HepG2 (cell line): ENCODE results near the gene FBXO2. TPM values are rescaled to one million over a fixed set of nuclear protein-coding genes. Genes with fewer than 3 reads are reported as not detected.

Experiments
- ATAC-seq: fragments of 200-7000 bp; cut with Tn5 transposase; 3 replicates; pipeline ENCODE4 v1.9.1; 2020; ENCODE audit warnings: mild to moderate bottlenecking, moderate library complexity
- BruUV-seq: library from RNA; stranded (reverse); fragments of 400-500 nt; replicated peaks from 2 replicates; lab custom pipeline; 2021; lab: Mats Ljungman, UMichigan
- CTCF ChIA-PET: fragments of 300-600 bp; formaldehyde crosslinking; extraction: SDS; loops from one replicate; lab custom pipeline; 2021; ENCODE audit warnings: low total read pairs, inconsistent platforms, low intra/inter-chr PET ratio; lab: Yijun Ruan, JAX
- POLR2A ChIA-PET: fragments of 350-600 bp; sonication (Branson Sonifier 250); formaldehyde crosslinking; loops from one replicate; lab custom pipeline; 2020; ENCODE audit warnings: antibody characterized with exemption, inconsistent platforms; lab: Yijun Ruan, JAX
- DNase-seq: peaks from one replicate; pipeline ENCODE4 v3.0.0-alpha.2; 2015; ENCODE audit warnings: low spot score
- FAIRE-seq: peaks from 3 replicates; lab custom pipeline; 2011; peaks lifted over from hg19 to GRCh38; lab: Jason Lieb, UNC
- H2AFZ ChIP-seq: one replicate; pipeline ENCODE4 v1.6.1; 2011; ENCODE audit warnings: low read length, inconsistent platforms
- H3K27ac ChIP-seq: fragments of 300-600 bp; 3 replicates; pipeline ENCODE4 v1.8.0; 2011; ENCODE audit warnings: mixed run types, mild to moderate bottlenecking, mixed read lengths, low read length, inconsistent platforms; ENCODE audit not compliant: insufficient read depth; ENCODE audit errors: extremely low read length
- H3K27me3 ChIP-seq, 2 experiments: fragments of 200-600 bp in 1 of 2; 2 replicates in 1 of 2; 3 replicates in 1 of 2; pipeline versions ENCODE4 v1.6.0 to v1.8.0; 2011; ENCODE audit warnings: low read length in 2 of 2, mild to moderate bottlenecking in 2 of 2, moderate library complexity in 2 of 2, inconsistent platforms in 1 of 2; ENCODE audit not compliant: insufficient read depth in 2 of 2, control insufficient read depth in 1 of 2
- H3K36me3 ChIP-seq, 2 experiments: fragments of 200-600 bp in 1 of 2; replicated peaks in 1 of 2; 2 replicates in 1 of 2; 3 replicates in 1 of 2; pipeline versions ENCODE4 v1.5.1 to v1.8.0; 2011; ENCODE audit warnings: low read length in 2 of 2, inconsistent platforms in 1 of 2; ENCODE audit not compliant: insufficient read depth in 2 of 2, control insufficient read depth in 1 of 2
- H3K4me1 ChIP-seq: 2 replicates; pipeline ENCODE4 v1.5.1; 2012; ENCODE audit warnings: low read length, inconsistent platforms; ENCODE audit not compliant: insufficient read depth
- H3K4me2 ChIP-seq: 2 replicates; pipeline ENCODE4 v1.6.0; 2011; ENCODE audit warnings: low read depth, low read length, inconsistent platforms
- H3K4me3 ChIP-seq, 3 experiments: fragments of 200-600 bp in 1 of 3; sonication (generic), shearing (Covaris generic) in 1 of 3; replicated peaks in 1 of 3; 2 replicates each; pipeline ENCODE4 v1.5.1; 2011 to 2016; ENCODE audit warnings: low read length in 3 of 3, inconsistent platforms in 2 of 3, low read depth in 2 of 3, mild to moderate bottlenecking in 2 of 3, control low read depth in 1 of 3, mixed read lengths in 1 of 3; ENCODE audit not compliant: insufficient read depth in 1 of 3
- H3K79me2 ChIP-seq: one replicate; pipeline ENCODE4 v1.6.1; 2011; ENCODE audit warnings: low read length, inconsistent platforms; ENCODE audit not compliant: insufficient read depth
- H3K9ac ChIP-seq: 2 replicates; pipeline ENCODE4 v1.6.0; 2011; ENCODE audit warnings: mild to moderate bottlenecking, low read depth, low read length, inconsistent platforms; ENCODE audit not compliant: insufficient read depth
- H3K9me3 ChIP-seq: 2 replicates; pipeline ENCODE4 v1.5.1; 2012; ENCODE audit warnings: mild to moderate bottlenecking, low read length
- H4K20me1 ChIP-seq: 2 replicates; pipeline ENCODE4 v1.6.0; 2011; ENCODE audit warnings: inconsistent platforms, mild to moderate bottlenecking, low read length, moderate library complexity; ENCODE audit not compliant: insufficient read depth
- KAT2B ChIP-seq: fragments of 150-350 bp; IDR thresholded peaks from 2 replicates; pipeline ENCODE4 v1.6.1; 2014; ENCODE audit warnings: low read depth, low read length, borderline replicate concordance
- MAF1 ChIP-seq: sonication (generic); formaldehyde crosslinking; IDR thresholded peaks from 2 replicates; pipeline ENCODE4 v1.5.0; 2020; ENCODE audit warnings: missing genetic modification reagents, borderline replicate concordance
- MTF1 ChIP-seq: sonication (generic); formaldehyde crosslinking; IDR thresholded peaks from 2 replicates; pipeline ENCODE4 v1.5.0; 2020; ENCODE audit warnings: missing genetic modification reagents
- RARA ChIP-seq: IDR thresholded peaks from 2 replicates; pipeline ENCODE4 v1.6.1; 2016; ENCODE audit warnings: missing genetic modification reagents, missing compliant biosample characterization
- REST ChIP-seq, 2 experiments: IDR thresholded peaks; 2 replicates each; pipeline ENCODE4 v1.6.1; 2011 to 2012; ENCODE audit warnings: low read length in 2 of 2, borderline replicate concordance in 1 of 2, low read depth in 1 of 2, mild to moderate bottlenecking in 1 of 2, moderate library complexity in 1 of 2
- TRAFD1 ChIP-seq: sonication (generic); formaldehyde crosslinking; IDR thresholded peaks from 2 replicates; pipeline ENCODE4 v1.5.1; 2020; ENCODE audit warnings: missing genetic modification reagents, mild to moderate bottlenecking, borderline replicate concordance
- ZNF335 ChIP-seq: sonication (generic); formaldehyde crosslinking; IDR thresholded peaks from 2 replicates; pipeline ENCODE4 v1.4.0; 2020; ENCODE audit warnings: missing genetic modification reagents
- ZNF629 ChIP-seq: sonication (generic); formaldehyde crosslinking; conservative IDR thresholded peaks from 2 replicates; pipeline ENCODE4 v1.5.0; 2020; ENCODE audit warnings: missing genetic modification reagents
- WGBS: methylation state at CpG from one replicate; pipeline ENCODE4 v1.1.6; 2017; ENCODE audit warnings: low lambda C conversion rate; 5-methylcytosine and 5-hydroxymethylcytosine counted together
- in situ Hi-C: cut with HindIII; loops from 2 replicates; pipeline ENCODE4 v1.10.0; 2017; ENCODE audit warnings: low pct_unique_long_range_greater_than_20kb; ENCODE audit not compliant: extremely low pct_ligation_motif_present
- intact Hi-C: fragments of 100-400 bp; cut with micrococcal nuclease; formaldehyde crosslinking; loops from one replicate; pipeline ENCODE4 v1.10.0; 2022; ENCODE audit not compliant: unreplicated experiment
- polyA plus RNA-seq, 8 experiments: library from polyadenylated mRNA; depleted of rRNA in 3 of 8; stranded (reverse) in 7 of 8; unstranded in 1 of 8; fragments of >200 nt; fragmentation: Illumina TruSeq in 4 of 8; extraction: Trizol in 4 of 8; gene quantifications; 2 replicates each; pipeline versions ENCODE4 v1.2.1 to v1.2.3, GENCODE V29; 2011 to 2016; ENCODE audit warnings: low read depth in 4 of 8, missing spikeins in 1 of 8, mixed read lengths in 1 of 8; ENCODE audit not compliant: insufficient read depth in 1 of 8
- total RNA-seq, 5 experiments: library from RNA; depleted of rRNA; stranded (reverse); fragments of >200 nt; fragmentation: Illumina TruSeq; extraction: Trizol; gene quantifications; 2 replicates each; pipeline ENCODE4 v1.2.3, GENCODE V29; 2016; ENCODE audit warnings: low read depth in 1 of 5

FBXO2 gene
- total and polyA plus RNA-seq, 2 of the 13 experiments (the other 11 are each of a cell fraction or from before 2014, with no cell fraction given): 79.3 to 112 TPM

- no peaks in the 10 kb centered on the region for H4K20me1 ChIP-seq
- no peak overlapping the region for H3K27ac ChIP-seq
- no peak overlapping the region for H3K9ac ChIP-seq
- 34% methylated on average over 7 of the region's 7 CpGs for WGBS
- no peak overlapping the region for H2AFZ ChIP-seq
- H3K4me3 ChIP-seq: no peak overlapping the region
- no peak for ATAC-seq
- no TSS peak for BruUV-seq
- no peaks in the 10 kb centered on the region for H3K9me3 ChIP-seq
- no peak for DNase-seq
- no peaks in the 10 kb centered on the region for H3K36me3 ChIP-seq
- intact Hi-C loops (no loop called here), in situ Hi-C loops (loop anchor here (25.0 kb wide), 1 partner anchor 591 kb away; the partner anchor contains the start of gene MASP2)
- CTCF ChIA-PET: no interaction called here
- no peaks in the 10 kb centered on the region for H3K4me1 ChIP-seq
- no peaks in the 10 kb centered on the region for H3K79me2 ChIP-seq
- peaks cover 0 to 31% of the 10 kb centered on the region in 2 experiments; a peak in 4 of 5 replicates for H3K27me3 ChIP-seq
- no peak overlapping the region for H3K4me2 ChIP-seq
- TF ChIP-seq ZNF629 (CRISPR knock-in tag) (no peak), MAF1 (CRISPR knock-in tag) (no peak)
- FAIRE-seq: no peak
- POLR2A ChIA-PET: no interaction called here
These were observed 25.5 kb downstream of the FBXO2 start for GRCh38 chr1:11628767-11629166.

GRCh38 chr1:11626551-11626950 is 27.7 kb downstream of the FBXO2 start:
- Histone ChIP-seq H4K20me1 (no peaks in the 10 kb centered on the region), H3K4me1 (no peaks in the 10 kb centered on the region), H3K4me2 (no peak overlapping the region), H3K36me3 (no peaks in the 10 kb centered on the region), H3K27ac (no peak overlapping the region), H3K9ac (no peak overlapping the region), H3K79me2 (no peaks in the 10 kb centered on the region), H3K27me3 (peaks cover 3 to 36% of the 10 kb centered on the region in 2 experiments; a peak in 4 of 5 replicates), H3K4me3 (no peak overlapping the region), H2AFZ (no peak overlapping the region), H3K9me3 (no peaks in the 10 kb centered on the region)
- BruUV-seq: no TSS peak
- TF ChIP-seq TRAFD1: no peak
- TF ChIP-seq MTF1 (CRISPR knock-in tag): no peak
- no peak for TF ChIP-seq REST (IDR thresholded peaks at IDR 0.05; ENCODE audit: borderline replicate concordance in 1 of 2, low read depth in 1 of 2, low read length in 2 of 2)
- TF ChIP-seq ZNF335 (CRISPR knock-in tag): no peak
- no peak for TF ChIP-seq KAT2B
- no peak for TF ChIP-seq RARA (CRISPR knock-in tag)
- 1% methylated on average over 3 of the region's 3 CpGs for WGBS
- intact Hi-C loops: no loop called here
- FAIRE-seq (no peak), ATAC-seq (no peak), DNase-seq (no peak)
- CTCF ChIA-PET: no interaction called here
- POLR2A ChIA-PET: no interaction called here
- in situ Hi-C loops: loop anchor here (25.0 kb wide), 1 partner anchor 589 kb away; the partner anchor contains the start of gene MASP2
